PFSK-1 (cell line): ENCODE measurements around the gene MBL2.

ENCODE experiments used
- FOXP2 ChIP-seq: optimal IDR thresholded peaks from 2 replicates; pipeline ENCODE3; 2011; ENCODE audit warnings: borderline replicate concordance, control low read depth, inconsistent platforms; ENCODE audit not compliant: insufficient read depth; ENCODE audit errors: extremely low read length, extremely low read depth
- POLR2AphosphoS5 ChIP-seq: IDR thresholded peaks from 2 replicates; pipeline ENCODE4 v1.6.1; 2012; ENCODE audit warnings: low read depth, mild to moderate bottlenecking, control low read depth, low read length, moderate library complexity
- REST ChIP-seq, 2 experiments: IDR thresholded peaks; 2 replicates each; pipeline versions ENCODE4 v1.6.1 to v1.8.0; 2011 to 2012; ENCODE audit warnings: low read depth in 2 of 2, low read length in 2 of 2, control low read depth in 1 of 2, inconsistent platforms in 1 of 2, mild to moderate bottlenecking in 1 of 2, moderate library complexity in 1 of 2; ENCODE audit not compliant: insufficient read depth in 1 of 2
- SIN3A ChIP-seq: IDR thresholded peaks from 2 replicates; pipeline ENCODE4 v1.6.1; 2012; ENCODE audit warnings: mild to moderate bottlenecking, low read length, moderate library complexity, borderline replicate concordance; ENCODE audit not compliant: insufficient read depth
- TAF1 ChIP-seq: IDR thresholded peaks from 2 replicates; pipeline ENCODE4 v1.6.1; 2012; ENCODE audit warnings: low read length, control low read depth, borderline replicate concordance; ENCODE audit not compliant: insufficient read depth

MBL2 gene

GRCh38 chr10:52786098-52786497, 13.5 kb upstream of the MBL2 start:
- TF ChIP-seq FOXP2 (no peak), SIN3A (no peak), POLR2AphosphoS5 (no peak), TAF1 (no peak), REST (IDR thresholded peaks at IDR 0.05; ENCODE audit: insufficient read depth in 1 of 2, low read depth in 2 of 2, low read length in 2 of 2) (no peak)

- TF ChIP-seq REST (IDR thresholded peaks at IDR 0.05; ENCODE audit: insufficient read depth in 1 of 2, low read depth in 2 of 2, low read length in 2 of 2), result no peak
- TF ChIP-seq FOXP2, result no peak
Measured at GRCh38 chr10:52785418-52785817, 12.8 kb upstream of the MBL2 start.

GRCh38 chr10:52783726-52784125, 11.1 kb upstream of the MBL2 start:
- TF ChIP-seq POLR2AphosphoS5, result no peak
- no peak for TF ChIP-seq REST (IDR thresholded peaks at IDR 0.05; ENCODE audit: insufficient read depth in 1 of 2, low read depth in 2 of 2, low read length in 2 of 2)
- no peak for TF ChIP-seq SIN3A
- no peak for TF ChIP-seq FOXP2
- no peak for TF ChIP-seq TAF1

GRCh38 chr10:52782554-52782953, 10.0 kb upstream of the MBL2 start:
- TF ChIP-seq REST (IDR thresholded peaks at IDR 0.05; ENCODE audit: insufficient read depth in 1 of 2, low read depth in 2 of 2, low read length in 2 of 2) (no peak), TAF1 (no peak)

GRCh38 chr10:52780391-52781155, 8.0 kb upstream of the MBL2 start:
- TF ChIP-seq POLR2AphosphoS5 (no peak), FOXP2 (no peak), REST (IDR thresholded peaks at IDR 0.05; ENCODE audit: insufficient read depth in 1 of 2, low read depth in 2 of 2, low read length in 2 of 2) (no peak), SIN3A (no peak), TAF1 (no peak)
